HG03039 (cell line): ENCODE measurements around the gene MT4.

Experiments used
- ATAC-seq: cut with Tn5 transposase; IDR thresholded peaks from one replicate; pipeline ENCODE4 v1.9.1; 2021; ENCODE audit warnings: mild to moderate bottlenecking, moderate library complexity; ENCODE audit not compliant: unreplicated experiment

MT4 gene

GRCh38 chr16:56601325-56601724 lies 36.5 kb downstream of the MT4 start:
- ATAC-seq: no peak

GRCh38 chr16:56603589-56603988 lies 38.7 kb downstream of the MT4 start:
- ATAC-seq: no peak

- ATAC-seq: no peak
These were observed 40.1 kb downstream of the MT4 start for GRCh38 chr16:56604966-56605365.

GRCh38 chr16:56605475-56605874 lies 40.6 kb downstream of the MT4 start:
- no peak for ATAC-seq

GRCh38 chr16:56606071-56606475 lies 41.2 kb downstream of the MT4 start:
- no peak for ATAC-seq

GRCh38 chr16:56606476-56607108 lies 41.7 kb downstream of the MT4 start:
- no peak for ATAC-seq

- no peak for ATAC-seq
These were observed 42.3 kb downstream of the MT4 start for GRCh38 chr16:56607109-56607618.

GRCh38 chr16:56607675-56608042 lies 42.8 kb downstream of the MT4 start:
- ATAC-seq: no peak

- ATAC-seq: peak; percentile 87
These were observed 43.4 kb downstream of the MT4 start, which contains the start of gene MT2A for GRCh38 chr16:56608043-56608875. MT2A (plus strand) TSS chr16:56608584; CDS start chr16:56608656, 72 bp downstream.

GRCh38 chr16:56608876-56609462 lies 44.1 kb downstream of the MT4 start:
- ATAC-seq: no peak

- no peak for ATAC-seq
These were observed 44.6 kb downstream of the MT4 start for GRCh38 chr16:56609463-56609921.

- no peak for ATAC-seq
These were observed 45.2 kb downstream of the MT4 start for GRCh38 chr16:56610017-56610608.

- ATAC-seq: no peak
These were observed 45.8 kb downstream of the MT4 start for GRCh38 chr16:56610609-56611111.

- ATAC-seq: no peak
These were observed 46.5 kb downstream of the MT4 start for GRCh38 chr16:56611281-56611833.

GRCh38 chr16:56613706-56614105 lies 48.8 kb downstream of the MT4 start:
- ATAC-seq: no peak

- ATAC-seq: no peak
These were observed 49.7 kb downstream of the MT4 start for GRCh38 chr16:56614549-56614991.

GRCh38 chr16:56615353-56615752 lies 50.5 kb downstream of the MT4 start:
- no peak for ATAC-seq

GRCh38 chr16:56616608-56617211 lies 51.8 kb downstream of the MT4 start:
- ATAC-seq: no peak

GRCh38 chr16:56617212-56618085 lies 52.6 kb downstream of the MT4 start:
- ATAC-seq: no peak
